K562 (cell line): ENCODE measurements around the gene DDAH1. TPM values are rescaled to one million over a fixed set of nuclear protein-coding genes. Genes with fewer than 3 reads are reported as not detected.

ENCODE experiments used
- ATAC-seq: fragments of 200-7000 bp; cut with Tn5 transposase; 3 replicates; pipeline ENCODE4 v1.9.1; 2020; ENCODE audit warnings: moderate library complexity
- BruUV-seq: library from RNA; stranded (reverse); fragments of 400-500 nt; replicated peaks from 2 replicates; lab custom pipeline; 2021; lab: Mats Ljungman, UMichigan
- CTCF ChIA-PET: fragments of 300-600 bp; formaldehyde crosslinking; extraction: SDS; loops from one replicate; lab custom pipeline; 2021; ENCODE audit warnings: low intra/inter-chr PET ratio; lab: Yijun Ruan, JAX
- POLR2A ChIA-PET: fragments of 300-600, 350-650 bp; sonication (Branson Sonifier 250); formaldehyde crosslinking; extraction: SDS; loops from one replicate; lab custom pipeline; 2021; ENCODE audit warnings: antibody characterized with exemption, inconsistent platforms; lab: Yijun Ruan, JAX
- DNase-seq, 4 experiments: peaks; one replicate each; pipeline versions ENCODE4 v3.0.0 to v3.0.0-alpha.2; 2011 to 2018; ENCODE audit warnings: low spot score in 3 of 4, mixed read lengths in 3 of 4; ENCODE audit errors: extremely low read depth in 1 of 4
- FAIRE-seq: peaks from 2 replicates; lab custom pipeline; 2011; peaks lifted over from hg19 to GRCh38; lab: Jason Lieb, UNC
- H2AFZ ChIP-seq: 2 replicates; pipeline ENCODE4 v1.6.0; 2011; ENCODE audit warnings: low read depth, low read length, control low read depth, inconsistent platforms
- H3K27ac ChIP-seq: fragments of 200-600 bp; 3 replicates; pipeline ENCODE4 v1.8.0; 2011; ENCODE audit warnings: low read depth, mild to moderate bottlenecking, control low read depth, inconsistent platforms, low read length, moderate library complexity, mixed read lengths; ENCODE audit errors: extremely low read depth
- H3K27me3 ChIP-seq, 2 experiments: fragments of 300-600 bp in 1 of 2; 2 replicates in 1 of 2; 3 replicates in 1 of 2; pipeline versions ENCODE4 v1.6.0 to v1.8.0; 2011; ENCODE audit warnings: inconsistent platforms in 2 of 2, low read length in 2 of 2, mild to moderate bottlenecking in 1 of 2, mixed read lengths in 1 of 2, moderate library complexity in 1 of 2; ENCODE audit not compliant: control insufficient read depth in 2 of 2, insufficient read depth in 2 of 2
- H3K36me3 ChIP-seq: fragments of 300-600 bp; 3 replicates; pipeline ENCODE4 v1.8.0; 2011; ENCODE audit warnings: mild to moderate bottlenecking, low read length, inconsistent platforms; ENCODE audit not compliant: control insufficient read depth, insufficient read depth
- H3K4me1 ChIP-seq, 2 experiments: fragments of 200-600 bp in 1 of 2; replicated peaks in 1 of 2; 2 replicates in 1 of 2; 3 replicates in 1 of 2; pipeline versions ENCODE4 v1.5.1 to v1.8.0; 2011; ENCODE audit warnings: inconsistent platforms in 2 of 2, low read length in 2 of 2, mild to moderate bottlenecking in 1 of 2, mixed read lengths in 1 of 2, moderate library complexity in 1 of 2; ENCODE audit not compliant: control insufficient read depth in 2 of 2, insufficient read depth in 2 of 2
- H3K4me2 ChIP-seq: 2 replicates; pipeline ENCODE4 v1.6.1; 2011; ENCODE audit warnings: low read length, control low read depth, inconsistent platforms, mixed read lengths; ENCODE audit not compliant: insufficient read depth
- H3K4me3 ChIP-seq: fragments of 200-600 bp; sonication (generic), shearing (Covaris generic); 2 replicates; pipeline ENCODE4 v1.5.1; 2016; ENCODE audit warnings: control low read depth, inconsistent platforms
- H3K79me2 ChIP-seq: fragments of 200-600 bp; 3 replicates; pipeline ENCODE4 v1.8.0; 2011; ENCODE audit warnings: low read length, inconsistent platforms; ENCODE audit not compliant: control insufficient read depth, insufficient read depth
- H3K9ac ChIP-seq, 2 experiments: 2 replicates each; pipeline versions ENCODE4 v1.6.0 to v1.6.1; 2011; ENCODE audit warnings: low read depth in 2 of 2, low read length in 2 of 2, control low read depth in 1 of 2, inconsistent platforms in 1 of 2, mild to moderate bottlenecking in 1 of 2, mixed read lengths in 1 of 2; ENCODE audit not compliant: insufficient read depth in 1 of 2
- H3K9me1 ChIP-seq: one replicate; pipeline ENCODE4 v1.6.0; 2011; ENCODE audit warnings: inconsistent platforms, mild to moderate bottlenecking, low read length, moderate library complexity; ENCODE audit not compliant: control insufficient read depth, insufficient read depth
- H3K9me3 ChIP-seq: replicated peaks from 2 replicates; pipeline ENCODE4 v1.5.1; 2011; ENCODE audit warnings: low read depth, low read length, inconsistent platforms; ENCODE audit not compliant: control insufficient read depth, insufficient read depth
- H4K20me1 ChIP-seq: replicated peaks from 2 replicates; pipeline ENCODE4 v1.6.1; 2011; ENCODE audit warnings: low read length, inconsistent platforms, mixed read lengths; ENCODE audit not compliant: control insufficient read depth, insufficient read depth
- DIDO1 ChIP-seq: fragments of 450-650 bp; IDR thresholded peaks from 2 replicates; pipeline ENCODE4 v1.6.1; 2016; ENCODE audit warnings: low read depth, missing biosample characterization, missing genetic modification characterization
- E2F8 ChIP-seq: fragments of 450-650 bp; IDR thresholded peaks from 2 replicates; pipeline ENCODE4 v1.7.1; 2018; ENCODE audit warnings: mild to moderate bottlenecking, low read depth; ENCODE audit not compliant: partially characterized antibody
- HDAC8 ChIP-seq: fragments of 450-650 bp; IDR thresholded peaks from 2 replicates; pipeline ENCODE4 v1.6.1; 2016; ENCODE audit warnings: mild to moderate bottlenecking, missing genetic modification characterization, moderate library complexity, missing compliant biosample characterization
- HMG20B ChIP-seq: fragments of 250-450 bp; sonication (Bioruptor Pico); IDR thresholded peaks from 2 replicates; pipeline ENCODE4 v1.5.0; 2021; ENCODE audit warnings: mild to moderate bottlenecking
- HNRNPLL ChIP-seq: fragments of 200-400 bp; formaldehyde crosslinking; IDR thresholded peaks from 2 replicates; pipeline ENCODE4 v1.6.1; 2017; ENCODE audit warnings: low read length, low read depth, mild to moderate bottlenecking; ENCODE audit not compliant: poor library complexity, severe bottlenecking
- MAFG ChIP-seq: fragments of 450-650 bp; conservative IDR thresholded peaks from 2 replicates; pipeline ENCODE4 v1.6.1; 2016; ENCODE audit warnings: missing genetic modification characterization, missing compliant biosample characterization
- MCM5 ChIP-seq: fragments of 450-650 bp; IDR thresholded peaks from 2 replicates; pipeline ENCODE4 v1.6.1; 2016; ENCODE audit warnings: low read depth
- NFIC ChIP-seq: fragments of 450-650 bp; IDR thresholded peaks from 2 replicates; pipeline ENCODE4 v1.6.1; 2017; ENCODE audit warnings: mild to moderate bottlenecking, inconsistent platforms
- PKNOX1 ChIP-seq: fragments of 450-650 bp; IDR thresholded peaks from 2 replicates; pipeline ENCODE4 v1.6.1; 2016
- SMAD3 ChIP-seq: fragments of 450-650 bp; formaldehyde crosslinking; conservative IDR thresholded peaks from 2 replicates; pipeline ENCODE4 v1.4.0; 2020; ENCODE audit warnings: mild to moderate bottlenecking
- TCF15 ChIP-seq: fragments of 250-450 bp; sonication (Bioruptor Pico); IDR thresholded peaks from 2 replicates; pipeline ENCODE4 v1.8.0; 2022; ENCODE audit warnings: moderate library complexity, mild to moderate bottlenecking, inconsistent platforms
- TRIM25 ChIP-seq: fragments of 450-650 bp; IDR thresholded peaks from 2 replicates; pipeline ENCODE4 v1.7.0; 2016; ENCODE audit warnings: borderline replicate concordance
- ZC3H4 ChIP-seq: sonication (generic); formaldehyde crosslinking; IDR thresholded peaks from 2 replicates; pipeline ENCODE4 v1.9.0; 2021; ENCODE audit warnings: missing genetic modification reagents, borderline replicate concordance
- ZKSCAN3 ChIP-seq: fragments of 250-450 bp; sonication (Bioruptor Pico); IDR thresholded peaks from 2 replicates; pipeline ENCODE4 v1.4.0; 2020
- ZNF282 ChIP-seq: sonication (generic); formaldehyde crosslinking; IDR thresholded peaks from 2 replicates; pipeline ENCODE4 v1.8.1; 2023; ENCODE audit warnings: missing genetic modification reagents
- ZNF449 ChIP-seq: fragments of 250-450 bp; sonication (Bioruptor Pico); IDR thresholded peaks from 2 replicates; pipeline ENCODE4 v1.8.0; 2022; ENCODE audit warnings: moderate library complexity, mild to moderate bottlenecking, inconsistent platforms
- ZNF696 ChIP-seq: fragments of 250-450 bp; sonication (Bioruptor Pico); conservative IDR thresholded peaks from 2 replicates; pipeline ENCODE4 v1.4.0; 2020; ENCODE audit warnings: mild to moderate bottlenecking, moderate library complexity
- WGBS: fragments of 100-300 bp; shearing (Covaris generic); methylation state at CpG from one replicate; pipeline ENCODE4 v1.1.6; 2016; ENCODE audit warnings: low coverage, mixed read lengths; ENCODE audit not compliant: insufficient coverage; ENCODE audit errors: missing lambda C conversion rate; 5-methylcytosine and 5-hydroxymethylcytosine counted together
- in situ Hi-C: fragments of 300-500 bp; cut with MboI; formaldehyde crosslinking; loops from 4 replicates; pipeline ENCODE4 v1.15.0; 2018; ENCODE audit warnings: inconsistent platforms, mixed read lengths
- intact Hi-C: fragments of 100-400 bp; cut with micrococcal nuclease; formaldehyde crosslinking; loops from 2 replicates; pipeline ENCODE4 v1.14.2; 2022
- polyA plus RNA-seq, 8 experiments: library from polyadenylated mRNA; depleted of rRNA in 4 of 8; stranded (reverse) in 5 of 8; unstranded in 3 of 8; fragments of >200 nt; fragmentation: Nextera tagmentation in 2 of 8; fragmentation: Illumina TruSeq in 1 of 8; extraction: Ambion mirVana in 2 of 8; extraction: Trizol in 1 of 8; gene quantifications; 2 replicates each; pipeline versions ENCODE4 v1.2.1 to v1.2.3, GENCODE V29; 2011 to 2014; ENCODE audit warnings: inconsistent platforms in 1 of 8, missing spikeins in 1 of 8
- total RNA-seq, 7 experiments: library from RNA; depleted of rRNA in 6 of 7; stranded (reverse); fragments of >200 nt in 6 of 7; fragmentation: Illumina TruSeq in 2 of 7; extraction: Trizol in 2 of 7; gene quantifications; 2 replicates each; pipeline versions ENCODE4 v1.2.1 to v1.2.3, GENCODE V29; 2011 to 2021; ENCODE audit warnings: low replicate concordance in 1 of 7

Gene DDAH1
- total and polyA plus RNA-seq, 9 of the 15 experiments (the other 6 are each of a cell fraction or from before 2014, with no cell fraction given): 0.04 to 0.24 (median 0.10) TPM

GRCh38 chr1:85406081-85406480, 58.9 kb downstream of the DDAH1 start:
- Histone ChIP-seq H3K27me3 (no peaks in the 10 kb centered on the region), H3K9me1 (no peaks in the 10 kb centered on the region), H3K9ac (no peak overlapping the region), H3K36me3 (no peaks in the 10 kb centered on the region), H3K79me2 (no peaks in the 10 kb centered on the region), H3K27ac (no peak overlapping the region), H3K4me3 (no peak overlapping the region), H3K4me2 (no peak overlapping the region), H2AFZ (no peak overlapping the region), H3K4me1 (no peaks in the 10 kb centered on the region), H4K20me1 (no peaks in the 10 kb centered on the region), H3K9me3 (no peaks in the 10 kb centered on the region)
- no peak for TF ChIP-seq PKNOX1
- no peak for TF ChIP-seq E2F8
- TF ChIP-seq MAFG (tag): no peak
- TF ChIP-seq NFIC: no peak
- TF ChIP-seq MCM5: no peak
- TF ChIP-seq ZNF696 (CRISPR knock-in tag): no peak
- no peak for TF ChIP-seq DIDO1 (tag)
- TF ChIP-seq TCF15 (CRISPR knock-in tag): no peak
- TF ChIP-seq HMG20B (CRISPR knock-in tag): no peak
- TF ChIP-seq SMAD3: no peak
- no peak for TF ChIP-seq ZC3H4
- TF ChIP-seq ZKSCAN3: no peak
- TF ChIP-seq HNRNPLL: no peak
- TF ChIP-seq ZNF282 (CRISPR knock-in tag): no peak
- TF ChIP-seq ZNF449 (CRISPR knock-in tag): no peak
- no peak for TF ChIP-seq HDAC8
- no peak for TF ChIP-seq TRIM25
- WGBS: 0% methylated on average over 1 of the region's 1 CpG
- no peak for FAIRE-seq
- ATAC-seq: no peak
- DNase-seq: no peak
- in situ Hi-C loops (no loop called here), intact Hi-C loops (no loop called here)
- CTCF ChIA-PET: no interaction called here
- no TSS peak for BruUV-seq
- POLR2A ChIA-PET: interaction anchor here (1.5 kb wide), 1 partner anchor 10 kb away, joined by 3 read pairs; no protein-coding TSS in a partner anchor
